Left ventricle myocardium inferior (tissue), 1 donor: ENCODE data around the gene PBXIP1. TPM values are rescaled to one million over a fixed set of nuclear protein-coding genes. Genes with fewer than 3 reads are reported as not detected.
A peak's percentile ranks its signal among the peaks of the same experiment; 100 is the strongest.

Experiments
- DNase-seq: peaks from one replicate; pipeline ENCODE4 v3.0.0-alpha.2; 2020
- H3K27ac ChIP-seq: fragments of 200-600 bp; replicated peaks from 2 replicates; pipeline ENCODE4 v1.8.0; 2021
- H3K27me3 ChIP-seq: fragments of 200-600 bp; 2 replicates; pipeline ENCODE4 v1.8.0; 2021; ENCODE audit warnings: low read depth
- H3K36me3 ChIP-seq: fragments of 200-600 bp; 2 replicates; pipeline ENCODE4 v1.8.0; 2021
- H3K4me1 ChIP-seq: fragments of 200-600 bp; 2 replicates; pipeline ENCODE4 v1.8.0; 2021
- H3K4me3 ChIP-seq: fragments of 200-600 bp; 2 replicates; pipeline ENCODE4 v1.8.0; 2021; ENCODE audit warnings: mild to moderate bottlenecking, moderate library complexity
- H3K9me3 ChIP-seq: fragments of 200-600 bp; replicated peaks from 2 replicates; pipeline ENCODE4 v1.8.0; 2021
- intact Hi-C: fragments of 100-400 bp; cut with micrococcal nuclease; formaldehyde crosslinking; loops from one replicate; pipeline ENCODE4 v1.11.0; 2022
- total RNA-seq: library from RNA; stranded (reverse); fragmentation: NEBNext Ultra II Directional; extraction: Animal tissue kit (Norgen Biotek cat#: 25700); gene quantifications from one replicate; pipeline ENCODE4 v1.2.1, GENCODE V29; 2021
- TF ChIP-seq, protein P1 (sequence below): fragments of 200-600 bp; IDR thresholded peaks from 2 replicates; pipeline ENCODE4 v1.8.0; 2021; ENCODE audit warnings: antibody characterized with exemption, mild to moderate bottlenecking, borderline replicate concordance
- donor health status: DM: no; HTN: yes; CAD: no; lungs with severe emphysema.

The PBXIP1 gene
- total RNA-seq, 1 donor from 2014 or later = 52.3 TPM

DNA sequence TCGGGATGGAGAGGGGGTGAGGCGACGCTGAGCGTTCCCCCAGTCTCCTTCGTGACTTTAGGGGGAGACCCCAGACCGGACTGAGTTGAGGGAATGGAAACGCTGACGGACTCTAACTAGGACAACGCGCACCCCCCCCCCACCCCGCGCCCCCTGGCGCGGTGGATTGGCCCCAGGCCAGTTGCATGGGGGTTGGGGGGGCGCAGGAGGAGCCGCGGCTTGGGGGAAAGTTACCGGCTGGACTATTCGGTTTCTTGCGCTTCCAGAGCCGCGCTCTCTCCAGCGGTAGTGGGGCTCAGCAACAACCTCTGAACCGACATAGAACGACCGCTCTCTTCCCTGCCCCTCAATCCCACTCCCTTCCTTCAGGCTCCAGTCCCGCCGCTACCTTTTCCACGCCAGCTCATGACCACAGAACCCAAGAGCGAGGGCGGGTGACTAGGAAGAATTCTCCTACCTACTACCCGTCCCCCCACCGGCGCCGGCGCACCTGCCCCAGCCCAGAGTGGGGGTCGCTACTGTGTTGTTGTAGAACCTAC is 47.4 kb upstream of the PBXIP1 start:
- no peak for DNase-seq
- Histone ChIP-seq H3K27ac (peak overlapping the region; percentile 95), H3K27me3 (no peaks in the 10 kb centered on the region), H3K4me3 (peak overlapping the region; percentile 95), H3K36me3 (no peaks in the 10 kb centered on the region), H3K9me3 (no peaks in the 10 kb centered on the region), H3K4me1 (peaks cover 87% of the 10 kb centered on the region)
- intact Hi-C loops = no loop called here
- TF ChIP-seq, protein P1, sequence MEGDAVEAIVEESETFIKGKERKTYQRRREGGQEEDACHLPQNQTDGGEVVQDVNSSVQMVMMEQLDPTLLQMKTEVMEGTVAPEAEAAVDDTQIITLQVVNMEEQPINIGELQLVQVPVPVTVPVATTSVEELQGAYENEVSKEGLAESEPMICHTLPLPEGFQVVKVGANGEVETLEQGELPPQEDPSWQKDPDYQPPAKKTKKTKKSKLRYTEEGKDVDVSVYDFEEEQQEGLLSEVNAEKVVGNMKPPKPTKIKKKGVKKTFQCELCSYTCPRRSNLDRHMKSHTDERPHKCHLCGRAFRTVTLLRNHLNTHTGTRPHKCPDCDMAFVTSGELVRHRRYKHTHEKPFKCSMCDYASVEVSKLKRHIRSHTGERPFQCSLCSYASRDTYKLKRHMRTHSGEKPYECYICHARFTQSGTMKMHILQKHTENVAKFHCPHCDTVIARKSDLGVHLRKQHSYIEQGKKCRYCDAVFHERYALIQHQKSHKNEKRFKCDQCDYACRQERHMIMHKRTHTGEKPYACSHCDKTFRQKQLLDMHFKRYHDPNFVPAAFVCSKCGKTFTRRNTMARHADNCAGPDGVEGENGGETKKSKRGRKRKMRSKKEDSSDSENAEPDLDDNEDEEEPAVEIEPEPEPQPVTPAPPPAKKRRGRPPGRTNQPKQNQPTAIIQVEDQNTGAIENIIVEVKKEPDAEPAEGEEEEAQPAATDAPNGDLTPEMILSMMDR = no peak

DNA sequence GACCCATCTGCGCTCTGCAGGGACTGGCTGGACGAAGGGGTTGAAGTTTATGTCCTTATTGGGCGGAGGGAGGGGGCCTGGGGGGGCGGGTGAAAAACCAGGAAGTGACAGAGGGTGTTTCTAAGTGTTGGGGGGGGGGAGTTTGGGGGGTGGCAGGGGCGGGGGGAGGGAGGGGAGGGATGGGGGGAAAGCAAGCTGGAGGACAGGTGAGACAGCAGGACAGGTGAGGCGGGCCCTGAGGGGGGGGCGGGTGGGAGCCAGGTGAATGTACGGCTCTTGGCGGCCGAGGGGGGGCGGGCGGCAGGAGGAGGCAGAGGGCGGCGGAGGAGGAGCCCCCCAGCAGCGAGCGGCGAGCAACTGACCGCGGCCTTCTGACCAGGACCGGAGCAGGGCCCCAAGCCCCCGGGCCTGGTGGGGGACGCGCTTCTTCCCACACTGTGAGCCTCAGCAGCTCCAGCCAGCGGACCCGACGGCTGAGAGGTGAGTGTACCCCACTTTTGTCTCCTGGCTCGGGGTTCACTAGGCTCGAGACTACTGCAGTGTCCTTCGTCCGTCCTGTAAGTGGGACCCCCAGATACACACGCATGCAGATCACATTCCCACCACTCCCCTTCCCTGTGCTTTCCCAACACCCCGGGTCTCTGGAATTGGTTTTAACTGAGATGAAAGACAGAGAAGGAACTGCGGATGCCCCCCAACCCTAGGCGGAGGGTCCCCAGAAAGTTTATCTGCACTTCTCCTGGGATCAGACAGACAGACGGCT is 46.7 kb upstream of the PBXIP1 start, which contains the start of gene ZBTB7B:
Gene ZBTB7B (plus strand): TSS at position 339 of the 763 bp plus-strand sequence. CDS start 11,859 bp downstream, outside the sequence.
- H3K27ac ChIP-seq = peak within 1 kb of the TSS; percentile 95
- H3K27me3 ChIP-seq = no peaks in the 10 kb centered on the region
- peak within 1 kb of the TSS; percentile 95 for H3K4me3 ChIP-seq
- H3K4me1 ChIP-seq = peaks cover 80% of the 10 kb centered on the region
- no peaks in the 10 kb centered on the region for H3K36me3 ChIP-seq
- TF ChIP-seq, protein P1 = no peak
- intact Hi-C loops = no loop called here
- DNase-seq = no peak
- no peaks in the 10 kb centered on the region for H3K9me3 ChIP-seq

DNA sequence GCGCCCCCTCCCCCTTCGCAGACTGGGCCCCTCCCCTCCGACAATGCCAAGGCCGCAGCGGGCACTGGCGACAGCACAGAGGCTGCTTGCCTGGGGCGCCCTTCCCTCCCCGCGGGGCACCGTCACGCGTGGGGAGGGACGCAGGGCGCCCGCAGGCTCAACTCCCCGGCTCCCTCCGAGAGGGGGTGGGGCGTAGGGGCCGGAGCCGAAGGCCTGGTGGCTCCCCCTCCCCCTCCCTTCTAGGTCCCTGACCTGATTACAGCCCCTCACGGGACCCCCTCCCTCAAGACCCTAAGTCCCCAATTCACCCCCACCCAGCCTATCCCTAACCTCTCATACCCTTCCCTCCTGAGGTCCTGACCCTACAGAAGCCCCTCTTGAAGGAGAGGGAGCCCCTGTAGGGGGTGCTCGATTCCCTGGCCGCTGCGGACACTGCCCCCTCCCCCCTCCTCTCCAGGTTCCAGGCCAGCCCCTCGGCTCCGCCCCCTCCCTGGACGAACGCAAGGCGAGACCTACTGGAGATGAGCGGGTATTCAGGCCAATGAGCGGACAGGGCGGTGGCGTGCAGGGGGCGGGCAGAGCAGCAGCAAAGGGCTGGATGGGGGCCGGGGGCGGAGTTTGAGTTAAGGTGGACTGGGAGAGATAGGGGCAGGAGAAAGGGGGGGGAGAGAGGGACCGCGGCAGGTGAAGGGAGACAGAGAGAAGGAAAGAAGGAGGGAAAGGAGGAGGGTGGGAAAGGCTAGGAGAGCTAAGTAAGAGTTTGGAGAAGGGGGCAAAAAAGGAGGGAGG is 46.0 kb upstream of the PBXIP1 start:
- Histone ChIP-seq H3K36me3 (no peaks in the 10 kb centered on the region), H3K27me3 (no peaks in the 10 kb centered on the region), H3K27ac (peak overlapping the region; percentile 95), H3K4me3 (peak overlapping the region; percentile 95), H3K9me3 (no peaks in the 10 kb centered on the region), H3K4me1 (peaks cover 73% of the 10 kb centered on the region)
- TF ChIP-seq, protein P1 = peak; percentile 51
- peak; percentile 100 for DNase-seq
- intact Hi-C loops = no loop called here

DNA sequence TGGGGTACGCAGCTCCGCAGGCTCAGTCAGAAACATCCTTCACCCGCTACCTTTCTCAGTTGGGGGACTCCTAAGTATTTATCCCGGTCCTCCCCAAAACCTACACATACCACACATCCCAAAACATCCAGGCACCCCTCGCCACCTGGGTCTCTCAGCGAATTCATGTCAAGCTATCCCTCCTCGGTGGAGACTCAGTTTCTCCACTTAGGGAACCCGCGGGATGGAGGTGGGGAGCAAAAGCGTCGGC is 45.5 kb upstream of the PBXIP1 start:
- intact Hi-C loops = no loop called here
- H3K4me1 ChIP-seq = peaks cover 67% of the 10 kb centered on the region
- TF ChIP-seq, protein P1 = no peak

DNA sequence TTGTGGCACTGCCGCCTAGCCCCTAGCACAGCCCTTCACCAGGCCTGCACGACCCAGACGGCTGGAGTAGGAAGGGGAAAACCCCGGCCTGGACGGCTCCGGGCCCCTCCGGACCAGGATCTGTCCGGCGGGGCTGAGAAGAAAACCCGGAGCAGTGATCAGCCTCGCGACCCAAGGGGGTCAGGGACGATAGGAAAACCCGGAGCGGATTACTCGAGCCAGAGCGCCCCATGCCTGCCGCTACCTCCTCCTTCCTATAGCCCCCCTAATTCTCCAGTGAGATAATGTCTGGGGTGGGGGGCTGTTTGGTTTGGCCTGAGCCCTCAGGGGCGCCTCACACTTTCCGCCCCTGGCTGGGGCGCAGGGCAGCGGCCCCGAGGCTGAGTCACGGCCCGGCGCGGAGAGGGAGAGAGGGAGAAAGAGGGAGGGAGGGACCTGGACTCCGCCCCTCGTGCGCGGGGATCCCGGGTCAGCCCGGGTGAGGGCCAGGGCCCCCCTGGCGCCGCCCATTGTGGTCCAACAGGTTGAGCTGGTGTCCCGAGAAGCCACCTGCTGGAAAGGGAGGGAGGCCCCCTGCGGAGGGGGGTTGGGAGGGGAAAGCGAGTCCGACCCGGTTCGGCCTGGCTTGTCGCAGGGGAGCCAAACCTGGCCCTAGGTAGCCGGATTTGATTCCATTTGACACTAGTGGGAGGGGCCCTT is 45.0 kb upstream of the PBXIP1 start:
- H3K27me3 ChIP-seq = no peaks in the 10 kb centered on the region
- H3K4me3 ChIP-seq = peak overlapping the region; percentile 95
- H3K27ac ChIP-seq = peak overlapping the region; percentile 95
- TF ChIP-seq, protein P1 = no peak
- H3K4me1 ChIP-seq = peaks cover 63% of the 10 kb centered on the region
- intact Hi-C loops = no loop called here
- DNase-seq = peak; percentile 89
- H3K36me3 ChIP-seq = no peaks in the 10 kb centered on the region
- H3K9me3 ChIP-seq = no peaks in the 10 kb centered on the region

More for the DNA sequence above, 45.5 kb upstream of the PBXIP1 start:
- Histone ChIP-seq H3K27ac (peak overlapping the region; percentile 95), H3K27me3 (no peaks in the 10 kb centered on the region), H3K36me3 (no peaks in the 10 kb centered on the region), H3K9me3 (no peaks in the 10 kb centered on the region), H3K4me3 (peak overlapping the region; percentile 95)
- DNase-seq = no peak
